Peyer's patch (tissue), 4 donors: ENCODE results near the gene NT5C3B.

Experiments
- CTCF ChIP-seq, 6 experiments: fragments of 450-650 bp in 4 of 6; fragments of 200-600 bp in 2 of 6; sonication (generic) in 1 of 6; IDR thresholded peaks; one replicate each; pipeline ENCODE4 v1.5.1; 2017 to 2019; ENCODE audit warnings: antibody characterized with exemption in 6 of 6, mild to moderate bottlenecking in 3 of 6, moderate library complexity in 1 of 6
- POLR2A ChIP-seq, 2 donors: fragments of 450-650 bp; IDR thresholded peaks; one replicate each; pipeline ENCODE4 v1.5.1; 2017; ENCODE audit warnings: antibody characterized with exemption in 2 of 2, mild to moderate bottlenecking in 2 of 2, moderate library complexity in 2 of 2

GRCh38 chr17:41849251-41849990 is 13.4 kb upstream of the NT5C3B start:
- no peak for TF ChIP-seq CTCF (IDR thresholded peaks at IDR 0.05)
- TF ChIP-seq POLR2A (IDR thresholded peaks at IDR 0.05) = no peak
